H1 (cell line): ENCODE data around the gene ALPG. TPM values are rescaled to one million over a fixed set of nuclear protein-coding genes. Genes with fewer than 3 reads are reported as not detected.

Source experiments
- CTCF ChIA-PET: fragments of 300-600 bp; sonication (Branson Sonifier 250); formaldehyde crosslinking; loops from one replicate; lab custom pipeline; 2021; ENCODE audit not compliant: partially characterized antibody; lab: Charles Lee
- POLR2A ChIA-PET: fragments of 300-600 bp; sonication (Branson Sonifier 250); formaldehyde crosslinking; loops from one replicate; lab custom pipeline; 2021; ENCODE audit warnings: inconsistent platforms; ENCODE audit not compliant: partially characterized antibody; lab: Charles Lee
- DNase-seq, 2 experiments: peaks; one replicate each; pipeline versions ENCODE4 v3.0.0 to v3.0.0-alpha.2; 2010 to 2022; ENCODE audit warnings: low spot score in 2 of 2, low read depth in 1 of 2, mixed read lengths in 1 of 2
- FAIRE-seq: peaks from 2 replicates; lab custom pipeline; 2011; peaks lifted over from hg19 to GRCh38; lab: Jason Lieb, UNC
- H2AFZ ChIP-seq: 2 replicates; pipeline ENCODE4 v1.8.1; 2012; ENCODE audit warnings: low read length, inconsistent platforms
- H2AK5ac ChIP-seq: 2 replicates; pipeline ENCODE4 v1.6.1; 2013; ENCODE audit warnings: low read depth, low read length
- H2BK120ac ChIP-seq: replicated peaks from 2 replicates; pipeline ENCODE3; 2013; ENCODE audit warnings: low read depth, low read length, inconsistent platforms
- H2BK12ac ChIP-seq: 2 replicates; pipeline ENCODE4 v1.6.1; 2013; ENCODE audit warnings: low read depth, low read length
- H2BK15ac ChIP-seq: 2 replicates; pipeline ENCODE4 v1.6.1; 2013; ENCODE audit warnings: low read length
- H2BK20ac ChIP-seq: 2 replicates; pipeline ENCODE4 v1.6.1; 2013; ENCODE audit warnings: low read length
- H2BK5ac ChIP-seq: 2 replicates; pipeline ENCODE4 v1.6.1; 2013; ENCODE audit warnings: low read depth, low read length
- H3K14ac ChIP-seq: 2 replicates; pipeline ENCODE4 v1.6.1; 2013; ENCODE audit warnings: inconsistent platforms; ENCODE audit not compliant: insufficient read length
- H3K18ac ChIP-seq: 2 replicates; pipeline ENCODE4 v1.6.1; 2013; ENCODE audit warnings: low read length; ENCODE audit errors: extremely low read depth
- H3K23ac ChIP-seq: 2 replicates; pipeline ENCODE4 v1.6.1; 2013; ENCODE audit warnings: inconsistent platforms; ENCODE audit not compliant: insufficient read length
- H3K23me2 ChIP-seq: 2 replicates; pipeline ENCODE4 v1.6.1; 2013; ENCODE audit warnings: low read depth, low read length
- H3K27ac ChIP-seq: 2 replicates; pipeline ENCODE4 v1.6.1; 2011; ENCODE audit warnings: low read depth, low read length, inconsistent platforms
- H3K27me3 ChIP-seq, 4 experiments: replicated peaks in 1 of 4; 1 replicate in 1 of 4; 2 replicates in 3 of 4; pipeline versions ENCODE4 v1.6.1 to v1.8.1; 2011 to 2013; ENCODE audit warnings: low read length in 3 of 4, mild to moderate bottlenecking in 3 of 4, inconsistent platforms in 2 of 4, mixed read lengths in 2 of 4, moderate library complexity in 1 of 4; ENCODE audit not compliant: control insufficient read depth in 3 of 4, insufficient read depth in 3 of 4; ENCODE audit errors: extremely low read depth in 1 of 4
- H3K36me3 ChIP-seq, 4 experiments: 2 replicates each; pipeline versions ENCODE4 v1.6.1 to v1.8.1; 2011 to 2013; ENCODE audit warnings: mild to moderate bottlenecking in 4 of 4, low read length in 3 of 4, moderate library complexity in 2 of 4, control low read depth in 1 of 4, inconsistent platforms in 1 of 4; ENCODE audit not compliant: insufficient read depth in 4 of 4, control insufficient read depth in 2 of 4
- H3K4ac ChIP-seq: replicated peaks from 2 replicates; pipeline ENCODE3; 2013; ENCODE audit warnings: low read length, low read depth, mixed read lengths, inconsistent platforms; ENCODE audit not compliant: insufficient read length
- H3K4me1 ChIP-seq, 4 experiments: replicated peaks in 1 of 4; 1 replicate in 1 of 4; 2 replicates in 3 of 4; pipeline versions ENCODE4 v1.6.1 to v1.8.1; 2011 to 2013; ENCODE audit warnings: low read length in 3 of 4, inconsistent platforms in 2 of 4, mixed read lengths in 1 of 4; ENCODE audit not compliant: insufficient read depth in 4 of 4, control insufficient read depth in 3 of 4
- H3K4me2 ChIP-seq, 2 experiments: 2 replicates each; pipeline versions ENCODE4 v1.6.1 to v1.8.1; 2011 to 2013; ENCODE audit warnings: low read depth in 2 of 2, low read length in 2 of 2, control low read depth in 1 of 2, inconsistent platforms in 1 of 2, mild to moderate bottlenecking in 1 of 2; ENCODE audit not compliant: insufficient read depth in 1 of 2
- H3K4me3 ChIP-seq, 4 experiments: fragments of 200-600, 300-600 bp in 1 of 4; sonication (generic), shearing (Covaris generic), sonication (Bioruptor Twin) in 1 of 4; 2 replicates each; pipeline versions ENCODE4 v1.5.1 to v1.8.1; 2011 to 2016; ENCODE audit warnings: low read length in 4 of 4, low read depth in 3 of 4, control low read depth in 2 of 4, inconsistent platforms in 2 of 4, mild to moderate bottlenecking in 2 of 4, mixed read lengths in 1 of 4, moderate library complexity in 1 of 4; ENCODE audit not compliant: insufficient read depth in 2 of 4; ENCODE audit errors: extremely low read depth in 1 of 4
- H3K56ac ChIP-seq: replicated peaks from 2 replicates; pipeline ENCODE3; 2013; ENCODE audit warnings: low read depth, mild to moderate bottlenecking, mixed read lengths, low read length, inconsistent platforms; ENCODE audit not compliant: insufficient read length
- H3K79me1 ChIP-seq: 2 replicates; pipeline ENCODE4 v1.6.1; 2013; ENCODE audit warnings: low read depth, low read length, control low read depth
- H3K79me2 ChIP-seq, 2 experiments: 2 replicates each; pipeline versions ENCODE4 v1.6.1 to v1.8.1; 2012 to 2013; ENCODE audit warnings: low read length in 2 of 2, mild to moderate bottlenecking in 2 of 2, inconsistent platforms in 1 of 2; ENCODE audit not compliant: insufficient read depth in 2 of 2, control insufficient read depth in 1 of 2
- H3K9ac ChIP-seq, 4 experiments: replicated peaks in 1 of 4; 1 replicate in 1 of 4; 2 replicates in 3 of 4; pipeline versions ENCODE4 v1.6.1 to v1.8.1; 2011 to 2013; ENCODE audit warnings: low read depth in 3 of 4, low read length in 3 of 4, control low read depth in 2 of 4, mild to moderate bottlenecking in 2 of 4, moderate library complexity in 2 of 4, inconsistent platforms in 1 of 4; ENCODE audit errors: extremely low read depth in 1 of 4
- H3K9me3 ChIP-seq, 2 experiments: 2 replicates each; pipeline versions ENCODE4 v1.6.1 to v1.8.1; 2012 to 2013; ENCODE audit warnings: mild to moderate bottlenecking in 2 of 2, moderate library complexity in 2 of 2, control low read depth in 1 of 2, inconsistent platforms in 1 of 2, low read depth in 1 of 2, low read length in 1 of 2, mixed read lengths in 1 of 2; ENCODE audit not compliant: insufficient read depth in 2 of 2
- H4K20me1 ChIP-seq, 2 experiments: replicated peaks in 1 of 2; 2 replicates each; pipeline versions ENCODE3 to v1.8.1; 2011 to 2013; ENCODE audit warnings: inconsistent platforms in 2 of 2, low read length in 2 of 2, mild to moderate bottlenecking in 1 of 2; ENCODE audit not compliant: insufficient read depth in 2 of 2, control insufficient read depth in 1 of 2
- H4K5ac ChIP-seq: 2 replicates; pipeline ENCODE4 v1.6.1; 2013; ENCODE audit warnings: low read length, low read depth, mixed read lengths, inconsistent platforms; ENCODE audit not compliant: insufficient read length
- H4K8ac ChIP-seq: 2 replicates; pipeline ENCODE4 v1.8.0; 2013; ENCODE audit warnings: mild to moderate bottlenecking, moderate library complexity, low read length, inconsistent platforms; ENCODE audit not compliant: insufficient read depth; ENCODE audit errors: extremely low read depth
- H4K91ac ChIP-seq: replicated peaks from 2 replicates; pipeline ENCODE3; 2013; ENCODE audit warnings: low read length, mixed read lengths, inconsistent platforms; ENCODE audit not compliant: insufficient read length
- CHD1 ChIP-seq: IDR thresholded peaks from 2 replicates; pipeline ENCODE4 v1.6.1; 2012; ENCODE audit warnings: low read depth, low read length, improper control_type of control experiment
- KDM4A ChIP-seq: IDR thresholded peaks from one replicate; pipeline ENCODE4 v1.7.1; 2012; ENCODE audit warnings: low read depth, mild to moderate bottlenecking, moderate library complexity, low read length, inconsistent platforms; ENCODE audit not compliant: severe bottlenecking
- RAD21 ChIP-seq, 2 experiments: IDR thresholded peaks in 1 of 2; conservative IDR thresholded peaks in 1 of 2; 2 replicates each; pipeline ENCODE4 v1.6.1; 2011; ENCODE audit warnings: low read depth in 2 of 2, low read length in 2 of 2, improper control_type of control experiment in 1 of 2, inconsistent platforms in 1 of 2, mild to moderate bottlenecking in 1 of 2, moderate library complexity in 1 of 2
- SP1 ChIP-seq: IDR thresholded peaks from 2 replicates; pipeline ENCODE4 v1.6.1; 2011; ENCODE audit warnings: low read depth, low read length
- WGBS, 2 experiments: shearing (Covaris generic) in 1 of 2; methylation state at CpG; one replicate each; pipeline versions ENCODE4 v1.1.6 to v1.1.7; 2013 to 2015; ENCODE audit warnings: low lambda C conversion rate in 2 of 2, mixed read lengths in 2 of 2, inconsistent platforms in 1 of 2, low coverage in 1 of 2, missing lambda C conversion rate in 1 of 2; ENCODE audit not compliant: insufficient replicate concordance in 2 of 2, insufficient coverage in 1 of 2, insufficient read length in 1 of 2; ENCODE audit errors: extremely low coverage in 1 of 2, missing lambda C conversion rate in 1 of 2; 5-methylcytosine and 5-hydroxymethylcytosine counted together
- polyA plus RNA-seq, 7 experiments: library from polyadenylated mRNA; depleted of rRNA in 3 of 7; stranded (reverse) in 5 of 7; unstranded in 2 of 7; fragments of >200 nt in 5 of 7; fragments of 200-250 nt in 2 of 7; gene quantifications; 1 replicate in 5 of 7; 2 replicates in 1 of 7; 4 replicates in 1 of 7; pipeline versions ENCODE4 v1.2.1 to v1.2.3, GENCODE V29; 2011 to 2013; ENCODE audit warnings: missing spikeins in 2 of 7, mixed read lengths in 2 of 7
- total RNA-seq: library from RNA; stranded (reverse); fragmentation: NEBNext Ultra II Directional; extraction: Animal tissue kit (Norgen Biotek cat#: 25700); gene quantifications from 2 replicates; pipeline ENCODE4 v1.2.1, GENCODE V29; 2021

The ALPG gene
- total and polyA plus RNA-seq, 2 of the 8 experiments (the other 6 are each of a cell fraction or from before 2014, with no cell fraction given), result 0.56 to 2.1 TPM

DNA sequence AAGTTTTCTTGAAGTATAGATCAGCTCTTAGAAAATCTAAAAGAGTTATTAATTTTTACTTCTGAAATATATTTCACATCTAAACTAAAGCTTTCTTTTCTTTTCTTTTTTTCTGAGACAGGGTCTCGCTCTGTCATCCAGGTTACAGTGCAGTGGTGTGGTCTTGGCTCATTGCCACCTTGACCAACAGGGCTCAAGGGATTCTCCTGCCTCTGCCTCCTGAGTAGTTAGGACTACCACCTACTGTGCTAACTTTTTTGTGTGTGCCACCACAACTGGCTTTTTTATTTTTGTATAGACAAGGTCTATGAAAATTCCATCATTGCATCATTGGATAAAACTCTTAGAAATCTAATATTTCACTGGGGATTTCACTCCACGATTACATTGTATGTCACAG is 10.0 kb upstream of the ALPG start:
- peak overlapping the region; percentile 88 for H4K91ac ChIP-seq
- ChIA-PET POLR2A (interaction anchor here (1.1 to 8.1 kb wide), 3 partner anchors 9 to 17 kb away, joined by 3 to 70 read pairs (median 4); partner anchors contain the start of gene ALPG), CTCF (interaction anchor here (0.6 to 2.0 kb wide), 9 partner anchors 14 to 164 kb away, joined by 3 to 10 read pairs (median 4); no protein-coding TSS in a partner anchor)
- no peak overlapping the region for H3K4ac ChIP-seq
- H3K4me3 ChIP-seq, result no peak overlapping the region
- no peaks in the 10 kb centered on the region for H3K79me1 ChIP-seq
- DNase-seq, result no peak
- H3K23me2 ChIP-seq, result no peaks in the 10 kb centered on the region
- H3K27ac ChIP-seq, result no peak overlapping the region
- no peaks in the 10 kb centered on the region for H3K4me1 ChIP-seq
- H2BK20ac ChIP-seq, result no peak overlapping the region
- H3K9me3 ChIP-seq, result no peaks in the 10 kb centered on the region
- no peak overlapping the region for H3K14ac ChIP-seq
- H2AFZ ChIP-seq, result no peak overlapping the region
- H2BK120ac ChIP-seq, result no peak overlapping the region
- H3K27me3 ChIP-seq, result no peaks in the 10 kb centered on the region
- H2BK5ac ChIP-seq, result no peak overlapping the region; the same call in 1 of the 2 replicates
- no peaks in the 10 kb centered on the region for H3K79me2 ChIP-seq
- no peak for TF ChIP-seq SP1
- no peak for TF ChIP-seq KDM4A
- TF ChIP-seq RAD21 (IDR thresholded peaks at IDR 0.05 in 1 of 2, conservative IDR thresholded peaks at IDR 0.05 in 1 of 2; ENCODE audit: low read depth in 2 of 2, low read length in 2 of 2), result no peak
- no peak for TF ChIP-seq CHD1
- 94% methylated on average over 2 of the region's 2 CpGs; no CpG with 5 or more reads in 1 of the 2 experiments for WGBS, 2 experiments
- H3K18ac ChIP-seq, result no peak overlapping the region
- peaks cover 0 to 7% (median 0%) of the 10 kb centered on the region in 4 experiments; a peak in 3 of 8 replicates for H3K36me3 ChIP-seq
- no peak overlapping the region for H2BK12ac ChIP-seq
- H3K56ac ChIP-seq, result no peak overlapping the region
- peaks cover 0 to 2% of the 10 kb centered on the region in 2 experiments for H4K20me1 ChIP-seq
- H3K23ac ChIP-seq, result no peak overlapping the region
- no peak overlapping the region for H4K5ac ChIP-seq
- H4K8ac ChIP-seq, result no peak overlapping the region
- no peak for FAIRE-seq
- no peak overlapping the region for H3K4me2 ChIP-seq
- no peak overlapping the region for H2AK5ac ChIP-seq
- no peak overlapping the region for H3K9ac ChIP-seq
- H2BK15ac ChIP-seq, result no peak overlapping the region
